ENCODE measurements around the gene UROC1.

The UROC1 gene

DNA sequence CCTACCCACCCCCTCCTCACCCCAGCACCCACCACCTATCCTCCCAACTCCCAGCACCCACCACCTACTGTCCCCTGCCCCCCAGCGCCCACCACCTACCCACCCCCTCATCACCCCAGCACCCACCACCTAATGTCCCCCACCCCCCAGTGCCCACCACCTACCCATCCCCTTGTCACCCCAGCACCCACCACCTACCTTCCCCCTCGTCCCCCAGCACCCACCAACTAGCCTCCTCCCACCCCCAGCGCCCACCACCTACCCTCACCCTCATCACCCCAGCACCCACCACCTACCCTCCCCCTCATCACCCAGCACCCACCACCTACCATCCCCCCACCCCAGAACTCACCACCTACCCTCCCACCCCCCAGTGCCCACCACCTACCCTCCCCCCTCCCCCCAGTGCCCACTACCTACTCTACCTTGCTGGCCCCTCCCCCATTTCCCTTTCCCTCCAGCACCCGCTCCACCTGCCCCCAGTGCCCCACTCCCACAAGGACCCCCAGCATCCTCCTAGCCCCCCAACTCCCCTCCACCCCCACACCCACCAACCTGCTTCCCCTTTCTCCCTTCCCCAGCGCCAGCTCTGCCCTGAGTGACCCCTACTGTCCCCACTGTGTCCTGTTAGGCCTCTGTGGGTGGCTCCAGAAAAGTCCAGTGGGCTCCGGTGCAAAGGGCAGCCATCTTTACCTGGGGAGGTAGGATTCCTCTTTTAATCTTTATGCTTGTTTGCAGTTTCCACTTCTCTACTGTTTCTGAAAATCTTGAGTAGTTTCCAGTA, 1.2 kb downstream of the UROC1 start:
- no peak for DNase-seq (ENCODE audit: low spot score)

DNA sequence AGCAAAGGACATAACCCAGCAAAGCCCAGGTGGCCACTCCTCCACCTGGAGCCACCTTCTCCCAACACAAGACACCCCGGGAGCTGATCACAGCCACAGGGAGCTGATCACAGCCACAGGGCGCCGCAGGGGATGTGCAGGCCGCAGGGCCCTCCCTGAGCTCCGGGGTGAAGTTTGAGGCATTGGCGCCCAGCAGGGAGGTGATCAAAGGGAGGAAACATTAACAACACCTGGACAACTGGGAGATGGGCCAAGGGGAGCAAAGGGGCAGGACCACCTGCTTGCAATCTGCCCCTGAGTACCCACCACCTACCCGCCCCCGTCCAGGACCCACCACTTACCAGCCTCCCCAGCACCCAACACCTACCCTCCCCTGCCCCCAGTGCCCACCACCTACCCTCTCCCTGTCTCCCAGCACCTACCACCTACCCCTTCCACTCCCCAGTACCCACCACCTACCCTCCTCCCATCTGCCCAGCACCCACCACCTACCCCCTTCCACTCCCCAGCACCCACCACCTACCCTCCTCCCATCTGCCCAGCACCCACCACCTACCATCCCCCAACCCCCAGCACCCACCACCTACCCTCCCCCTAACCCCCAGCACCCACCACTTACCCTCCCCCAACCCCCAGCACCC, 2.4 kb downstream of the UROC1 start:
- DNase-seq (ENCODE audit: low spot score): no peak

DNA sequence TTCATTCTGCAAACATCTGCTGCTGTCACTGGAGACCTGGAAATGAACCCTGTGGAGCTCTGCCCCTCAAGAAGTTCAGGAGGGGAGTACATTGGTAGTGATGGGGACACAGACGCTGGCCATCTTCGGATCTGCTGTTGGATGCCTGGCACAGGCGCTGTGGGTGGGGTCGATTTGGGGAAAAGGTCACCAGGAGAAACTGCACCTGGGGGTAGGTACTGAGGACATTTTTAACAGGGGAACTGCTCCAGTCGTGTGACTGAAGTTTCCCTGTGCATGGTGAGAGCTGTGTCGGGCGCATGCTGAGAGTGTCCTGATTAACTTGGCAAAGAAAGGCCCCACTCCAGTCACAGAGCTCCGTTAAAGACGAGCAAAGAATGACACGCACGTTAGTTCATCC, 3.4 kb downstream of the UROC1 start:
- no peak for DNase-seq (ENCODE audit: low spot score)

DNA sequence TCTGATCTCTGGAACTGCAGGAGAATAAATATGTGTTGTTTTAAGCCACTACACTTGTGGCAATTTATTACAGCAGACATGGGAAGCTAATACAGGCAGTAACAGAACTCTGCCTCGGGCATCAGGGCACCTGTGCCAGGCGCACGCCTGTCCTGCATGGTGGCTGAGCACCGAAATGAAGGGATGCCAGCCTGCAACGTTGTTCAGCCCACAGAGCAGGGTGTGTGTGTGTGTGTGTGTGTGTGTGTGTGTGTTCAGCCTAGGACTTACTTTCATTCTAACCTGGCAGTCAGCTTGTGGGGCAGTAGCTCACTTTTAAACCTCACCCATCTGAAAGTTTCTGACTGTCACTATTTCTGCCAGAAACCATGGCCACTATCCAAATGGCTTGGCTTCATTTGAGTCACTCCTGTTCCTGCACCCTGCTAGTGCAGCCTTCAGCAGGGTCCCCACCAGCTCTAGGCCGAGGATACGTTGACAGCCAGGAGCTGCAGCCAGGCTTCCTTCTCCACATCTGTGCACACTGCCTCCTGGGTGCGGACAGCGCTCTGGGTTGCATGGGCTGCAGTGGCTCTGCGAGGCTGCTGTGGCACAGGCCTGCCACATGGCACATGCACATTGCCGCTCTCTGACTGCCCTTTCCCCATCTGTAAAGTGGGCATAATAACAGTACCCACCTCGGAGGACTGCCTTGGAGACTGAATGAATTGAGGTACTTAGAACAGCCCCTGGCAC, 4.5 kb downstream of the UROC1 start:
- DNase-seq (ENCODE audit: low spot score): no peak

DNA sequence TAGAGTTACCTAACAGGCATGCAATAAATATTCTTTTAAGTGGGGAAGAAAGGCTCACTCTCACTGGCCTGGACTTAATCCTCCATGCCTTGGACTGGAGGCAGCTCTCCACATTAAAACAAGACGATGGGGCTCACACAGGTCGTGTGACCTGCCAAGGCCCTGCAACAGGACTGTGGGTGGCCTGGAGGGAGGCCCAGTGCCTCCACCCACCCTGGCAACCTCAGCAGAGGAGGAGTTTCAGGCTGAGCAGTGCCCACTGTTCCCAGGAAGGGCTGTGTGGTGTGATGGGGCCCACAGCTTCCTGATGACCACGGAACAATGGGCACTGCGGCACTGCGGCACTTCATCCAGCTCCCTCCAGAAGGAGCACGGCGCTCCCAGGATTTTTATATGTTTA, 5.5 kb downstream of the UROC1 start:
- DNase-seq (ENCODE audit: low spot score): no peak

DNA sequence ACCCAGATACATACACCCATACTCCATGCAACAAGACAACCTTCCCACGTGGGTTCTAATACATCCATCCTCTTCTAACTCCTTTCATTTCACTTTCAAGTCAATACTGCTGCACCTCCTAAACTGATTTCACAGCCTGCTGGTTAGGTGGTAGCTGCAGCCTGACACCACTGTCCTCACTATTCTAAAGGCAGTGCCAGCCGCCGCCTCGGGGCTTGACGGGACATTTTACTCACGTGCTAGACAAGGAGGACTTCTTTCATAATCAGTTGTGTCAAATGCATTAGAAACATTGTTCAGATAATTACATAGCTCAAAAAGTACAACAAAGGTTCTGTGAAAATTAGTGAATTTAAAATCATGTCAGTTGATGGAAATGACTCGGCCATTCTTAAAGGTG, 6.3 kb downstream of the UROC1 start:
- no peak for DNase-seq (ENCODE audit: low spot score)

DNA sequence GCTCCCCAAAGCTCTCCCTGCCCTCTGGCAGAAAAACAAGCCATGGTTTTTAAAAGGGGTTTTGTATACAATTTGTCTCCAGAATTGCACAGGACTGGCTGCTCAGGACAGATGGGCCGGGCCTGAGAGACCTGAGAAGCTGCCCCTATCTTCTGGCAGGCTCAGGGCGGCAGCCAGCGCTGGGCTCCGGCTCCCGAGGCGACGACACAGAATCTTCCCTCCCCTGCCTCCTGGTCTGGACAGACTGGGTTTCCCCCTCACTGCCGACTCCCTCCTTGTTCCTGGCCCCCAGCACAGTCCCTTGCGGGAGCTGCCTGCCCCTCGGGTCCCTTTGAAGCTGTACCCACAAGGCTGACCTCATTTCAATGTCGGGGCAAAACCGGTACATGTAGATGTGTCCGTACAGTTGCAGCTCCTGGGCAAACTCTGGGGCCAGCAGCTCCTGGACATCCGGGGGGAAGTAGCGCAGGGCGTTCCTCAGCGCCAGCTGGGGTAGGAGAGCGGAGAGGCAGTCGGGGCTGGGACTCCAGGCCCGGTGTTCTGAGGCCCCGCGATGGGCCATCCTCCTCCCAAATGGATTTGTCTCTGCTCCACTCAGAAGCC, 7.2 kb downstream of the UROC1 start:
- no peak for DNase-seq (ENCODE audit: low spot score)

DNA sequence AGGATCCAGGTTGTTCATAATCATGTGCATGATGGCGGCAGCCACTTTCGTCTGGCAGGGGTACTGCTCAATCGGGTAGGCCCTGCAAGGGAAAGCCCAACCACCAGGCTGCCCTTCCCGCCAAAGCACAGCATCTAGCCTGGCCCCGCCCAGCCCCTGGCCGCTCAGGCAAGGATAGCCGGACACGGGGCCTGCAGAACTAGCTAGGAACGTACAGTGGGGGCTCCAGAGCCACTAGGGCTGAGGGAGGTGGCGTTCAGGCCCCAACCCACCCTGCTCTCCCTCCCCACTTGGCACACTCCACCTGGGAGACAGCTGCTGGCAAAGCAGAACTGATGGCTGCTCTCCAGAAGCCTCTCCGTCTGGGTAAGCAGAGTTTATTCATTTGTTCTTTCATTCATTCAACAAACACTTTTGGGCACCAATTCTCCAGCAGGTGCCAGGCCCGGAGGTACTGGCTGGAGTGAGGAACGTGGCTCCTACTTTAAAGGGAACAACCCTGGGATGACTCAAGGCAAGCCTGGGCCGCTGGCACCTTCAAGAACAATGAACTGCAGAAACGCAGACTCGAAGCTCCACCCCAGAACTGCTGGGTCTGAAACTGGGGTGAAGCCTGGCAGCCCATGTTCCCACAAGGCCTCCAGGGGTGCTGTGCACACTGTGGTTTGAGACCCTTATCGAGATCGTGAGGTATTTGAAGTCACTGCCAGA, 7.8 kb downstream of the UROC1 start:
- DNase-seq (ENCODE audit: low spot score): no peak

DNA sequence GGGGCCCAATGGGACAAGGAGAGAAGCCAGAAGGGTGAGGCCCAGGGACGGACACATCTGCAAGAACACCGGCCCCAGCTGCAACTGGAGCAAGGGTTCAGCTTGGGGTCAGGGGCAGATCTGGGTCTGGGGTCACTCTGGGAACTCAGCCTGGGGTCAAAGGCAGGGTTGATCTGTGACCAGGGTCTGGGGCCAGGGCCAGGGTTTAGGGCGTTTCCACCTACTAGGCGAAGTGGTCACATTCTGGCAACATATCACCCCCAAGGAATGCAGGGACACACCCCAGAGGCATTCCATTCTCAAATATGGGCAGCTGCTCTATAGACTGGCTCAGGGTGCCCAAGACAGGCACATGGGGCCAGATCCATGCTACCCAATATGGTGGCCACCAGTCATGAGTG, 9.0 kb downstream of the UROC1 start:
- no peak for DNase-seq (ENCODE audit: low spot score)

DNA sequence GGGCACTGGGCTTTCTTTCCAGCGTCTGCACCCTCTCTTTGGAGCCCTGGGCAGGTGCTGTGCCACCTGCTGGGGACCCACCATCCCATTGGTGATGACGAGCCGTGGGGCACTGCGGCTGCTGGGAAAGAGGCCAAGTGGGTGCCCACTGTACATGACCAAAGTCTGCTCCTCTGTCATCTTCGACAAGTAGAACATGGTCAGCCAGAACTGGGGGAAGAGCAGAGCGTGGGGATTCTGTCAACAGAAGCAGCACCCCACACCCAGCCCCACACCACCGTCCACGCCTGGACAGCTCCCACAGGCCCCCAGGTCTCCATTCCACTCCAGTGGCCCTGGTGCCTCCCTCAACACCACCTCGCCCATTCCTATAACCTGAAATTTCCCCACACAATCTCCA, 9.7 kb downstream of the UROC1 start:
- DNase-seq (ENCODE audit: low spot score): no peak

DNA sequence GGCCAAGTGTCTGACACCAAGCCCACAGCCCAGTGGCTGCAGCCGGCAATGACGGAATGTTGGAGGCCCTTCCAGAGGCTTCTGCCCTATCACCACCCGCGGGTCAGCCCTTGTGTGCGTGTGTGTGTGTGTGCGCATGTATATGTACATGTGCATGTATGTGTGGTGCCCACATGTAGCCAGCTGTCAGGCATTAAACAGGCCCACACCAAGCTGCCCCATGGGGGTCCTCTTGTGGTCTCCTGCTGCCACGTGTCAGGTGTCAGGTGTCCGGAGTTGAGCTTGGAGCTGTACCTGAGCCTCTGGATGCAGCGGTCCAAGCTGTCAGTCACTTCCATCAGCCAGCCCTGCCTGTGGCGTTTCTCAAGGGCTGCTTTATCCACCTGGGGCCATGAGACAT, 13.9 kb downstream of the UROC1 start:
- DNase-seq (ENCODE audit: low spot score): no peak

DNA sequence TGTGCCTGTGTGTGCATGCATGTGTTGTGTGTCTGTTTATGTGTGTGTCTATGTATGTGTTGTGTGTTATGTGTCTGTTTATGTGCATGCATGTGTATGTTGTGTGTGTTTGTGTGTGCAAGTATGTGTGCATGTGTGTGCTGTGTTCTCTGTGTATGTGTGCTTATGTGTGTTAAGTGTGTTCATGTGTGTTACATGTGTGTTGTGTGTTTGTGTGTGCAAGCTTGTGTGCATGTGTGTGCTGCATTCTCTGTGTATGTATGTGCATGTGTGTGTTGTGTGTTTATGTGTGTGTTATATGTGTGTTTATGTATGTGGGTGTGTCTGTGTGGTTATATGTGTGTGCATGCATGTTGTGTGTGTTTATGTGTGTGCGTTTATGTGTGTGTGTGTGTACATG, 14.9 kb downstream of the UROC1 start:
- DNase-seq (ENCODE audit: low spot score): no peak

DNA sequence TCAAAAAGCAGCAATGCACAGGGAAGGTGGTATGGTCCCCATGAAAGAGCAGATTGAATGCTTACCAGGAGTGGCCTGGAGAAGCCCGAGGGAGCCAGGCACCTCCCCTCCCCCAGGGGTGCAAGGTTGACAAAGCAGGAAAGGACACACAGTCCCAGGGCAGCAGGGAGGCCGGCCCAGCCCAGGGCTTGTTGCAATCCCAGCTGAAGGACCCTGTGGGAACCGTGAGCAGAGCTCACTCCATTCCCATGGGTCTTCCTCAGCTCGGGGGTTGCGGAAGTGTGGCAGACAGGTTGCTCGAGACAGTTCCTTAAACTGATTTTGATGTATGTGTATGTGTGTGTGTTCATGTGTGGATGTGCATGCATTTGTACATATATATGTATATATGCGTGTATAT, 15.8 kb downstream of the UROC1 start:
- DNase-seq (ENCODE audit: low spot score): no peak

DNA sequence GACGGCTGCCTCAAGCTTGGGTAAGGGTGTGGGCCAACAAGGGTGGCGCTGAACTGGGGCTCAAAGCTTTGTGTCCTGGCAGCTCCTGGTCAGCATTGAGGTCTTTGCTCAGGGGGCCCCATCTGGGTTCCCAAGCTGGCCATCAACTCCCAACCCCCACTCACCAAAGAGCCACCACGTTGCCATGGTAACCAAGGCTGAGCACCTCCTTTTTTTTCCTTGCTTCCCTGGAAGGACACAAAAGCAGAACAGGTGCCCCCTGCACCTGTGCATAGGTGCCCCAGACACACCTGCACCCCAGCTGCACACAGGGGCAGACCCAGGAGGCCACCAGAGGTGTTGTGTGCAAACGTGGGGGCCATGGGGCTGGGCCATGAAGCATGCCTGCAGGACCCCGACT, 16.5 kb downstream of the UROC1 start:
- no peak for DNase-seq (ENCODE audit: low spot score)

DNA sequence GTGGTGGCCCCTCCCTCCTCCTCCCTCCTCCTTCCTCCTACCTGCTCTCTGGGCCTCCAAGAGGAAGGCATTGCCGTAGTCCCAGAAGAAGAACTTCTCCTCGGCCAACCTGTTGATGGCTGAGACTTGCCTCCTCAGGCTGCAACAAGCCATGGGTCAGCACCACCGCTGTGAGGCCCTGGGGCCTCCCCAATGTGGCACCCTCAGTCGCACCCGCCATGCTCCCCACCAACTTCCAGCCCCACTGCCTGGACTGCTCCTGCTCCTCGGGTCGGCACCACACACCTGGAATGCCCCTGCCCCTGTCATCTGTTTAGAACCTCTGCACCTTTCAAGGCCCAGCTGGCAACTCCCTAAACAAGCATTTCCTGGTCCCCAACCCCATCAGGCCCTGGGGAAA, 17.6 kb downstream of the UROC1 start:
- DNase-seq (ENCODE audit: low spot score): no peak

DNA sequence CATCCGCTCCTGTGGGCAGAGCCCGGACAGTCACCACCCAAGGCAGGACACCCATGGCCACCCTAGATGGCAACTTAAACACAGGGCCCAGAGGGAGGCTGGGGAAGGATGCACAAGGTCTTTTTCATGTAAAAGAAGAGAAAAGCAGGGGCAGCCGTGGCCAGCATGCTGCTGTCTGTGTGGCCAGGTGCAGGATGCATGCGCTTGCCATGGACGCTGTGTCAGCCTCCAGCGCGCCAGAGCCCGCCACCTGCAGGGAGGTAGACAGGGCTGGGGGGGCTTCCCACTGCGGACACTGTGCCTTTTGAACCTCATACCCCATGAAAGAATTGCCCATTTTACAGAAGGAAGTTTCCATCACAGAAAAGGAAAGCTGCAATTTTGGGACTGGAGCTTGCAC, 18.2 kb downstream of the UROC1 start:
- DNase-seq (ENCODE audit: low spot score): no peak

DNA sequence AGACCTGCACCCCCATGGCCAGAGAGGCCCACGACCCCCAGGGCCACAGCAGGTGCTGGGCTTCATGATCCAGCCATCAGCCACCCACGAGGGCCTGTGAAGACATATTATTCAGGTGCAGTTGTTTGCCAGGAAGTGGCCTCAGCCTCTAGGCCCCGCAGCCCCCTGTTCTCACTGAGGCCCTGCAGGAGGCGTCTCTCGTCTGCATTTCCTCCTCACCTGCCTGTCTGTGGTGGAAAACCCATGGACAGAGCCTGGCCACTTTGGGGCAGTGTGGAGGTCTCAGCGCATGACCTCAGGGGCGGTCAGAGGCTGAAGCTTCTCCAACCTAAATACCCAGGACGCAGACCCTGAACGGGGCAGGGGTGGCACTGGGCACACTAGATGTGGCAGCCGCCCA, 18.6 kb downstream of the UROC1 start:
- DNase-seq (ENCODE audit: low spot score): no peak

DNA sequence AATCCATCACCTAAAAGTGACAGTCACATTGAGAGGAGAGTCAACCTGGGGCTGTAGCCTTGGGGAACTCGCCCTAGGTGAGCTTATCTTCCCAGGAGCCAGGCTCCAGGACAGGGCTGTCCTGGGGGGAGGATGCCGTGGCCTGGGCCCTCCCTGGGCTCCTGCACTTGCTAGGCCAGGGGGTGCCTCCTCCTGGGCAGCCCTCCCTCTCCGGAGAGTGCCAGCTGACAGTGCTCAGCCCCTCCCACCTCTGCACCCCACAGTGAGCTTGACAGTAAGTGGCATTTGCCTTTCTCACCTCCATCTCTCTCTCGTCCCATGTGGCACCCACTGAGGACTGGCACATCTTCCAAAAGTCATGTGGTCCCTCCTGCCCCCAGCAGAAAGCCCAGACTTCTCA, 19.1 kb downstream of the UROC1 start:
- DNase-seq (ENCODE audit: low spot score): no peak

DNA sequence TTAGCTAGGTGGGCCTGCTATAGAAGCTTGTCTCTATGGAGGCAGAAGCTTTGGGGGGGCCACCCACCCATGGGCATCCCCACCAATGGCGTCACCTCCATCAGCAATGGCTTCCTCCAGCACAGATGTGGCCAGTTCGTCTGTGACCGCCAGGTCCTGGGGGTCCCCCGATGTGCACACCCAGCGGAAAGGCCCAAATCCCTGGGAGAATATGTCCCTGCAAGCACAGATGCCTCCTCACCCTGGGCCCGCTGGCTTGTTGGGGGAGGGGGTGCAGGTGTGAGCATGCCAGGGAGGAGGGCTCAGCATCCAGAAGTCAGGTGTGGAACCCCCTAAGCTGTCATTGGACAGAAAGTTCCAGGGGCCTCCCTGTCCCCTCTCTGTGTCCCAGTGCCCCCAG, 19.6 kb downstream of the UROC1 start:
- no peak for DNase-seq (ENCODE audit: low spot score)

DNA sequence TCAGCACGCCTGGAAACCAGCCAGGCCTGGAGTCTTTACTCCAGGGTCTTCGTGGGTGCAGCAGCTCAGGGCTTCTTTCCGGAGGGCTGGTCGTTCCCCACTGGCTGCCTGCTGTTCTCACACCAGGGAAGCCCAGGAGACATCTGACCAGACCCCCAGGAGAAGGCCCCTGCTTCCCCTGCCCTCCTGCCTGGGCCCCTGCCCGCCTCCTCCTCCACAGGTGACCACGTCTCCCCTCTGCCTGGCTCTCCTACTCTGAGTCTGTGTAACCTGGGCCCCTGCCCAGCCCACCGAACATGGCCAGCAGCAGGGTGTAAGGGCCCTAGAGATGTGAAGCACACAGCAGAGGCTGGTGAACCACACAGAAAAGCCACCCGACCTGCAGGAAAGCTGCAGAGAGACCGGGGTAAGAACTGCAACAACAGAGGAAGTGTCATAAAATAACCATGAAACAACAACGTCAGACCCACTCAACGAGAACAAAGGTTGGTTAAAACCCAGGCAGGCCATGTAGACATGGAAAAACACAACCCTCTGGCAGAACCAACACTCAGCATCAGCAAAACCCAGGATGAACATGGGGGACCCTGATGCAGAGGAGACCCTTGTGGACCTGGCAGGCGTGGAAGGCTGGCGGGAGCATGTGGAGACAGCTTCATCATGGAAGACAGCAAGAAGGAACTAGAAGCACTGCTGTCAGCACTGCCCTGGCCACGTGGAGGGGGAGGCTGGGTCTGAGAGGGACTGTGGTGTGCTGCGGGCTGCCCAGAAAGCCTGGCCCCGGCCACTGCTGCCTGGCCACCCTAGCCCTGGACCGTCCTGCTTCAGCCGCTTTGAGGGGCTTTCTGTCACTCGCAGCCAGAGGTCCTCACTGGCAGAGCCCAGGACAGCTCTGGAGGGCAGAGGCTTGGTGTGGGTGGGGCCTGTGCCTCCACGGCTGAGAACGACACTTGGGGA, 20.4 kb downstream of the UROC1 start:
- DNase-seq (ENCODE audit: low spot score): no peak

DNA sequence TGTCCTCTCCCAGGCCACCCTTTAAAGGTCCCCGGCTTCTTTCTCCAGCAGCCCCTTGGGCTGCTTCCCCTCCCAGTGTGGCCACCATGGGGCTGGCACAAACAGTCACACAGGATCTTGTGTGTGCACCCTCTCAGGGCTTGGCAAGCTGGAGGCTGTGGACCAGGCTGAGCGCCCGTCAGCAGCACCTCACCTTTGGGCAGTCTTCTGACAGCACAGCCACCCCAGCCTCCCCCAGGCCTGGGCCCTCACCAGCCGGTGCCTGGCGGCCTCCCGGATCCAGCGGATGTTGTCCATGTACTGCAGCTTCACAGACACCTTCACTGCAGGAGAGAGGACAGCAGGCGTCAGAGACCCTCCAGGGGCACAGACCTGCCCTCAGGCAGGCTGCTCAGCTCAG, 21.8 kb downstream of the UROC1 start:
- no peak for DNase-seq (ENCODE audit: low spot score)

All from SK-N-DZ (cell line).